H1 (cell line): ENCODE data around the gene ODC1. TPM values are rescaled to one million over a fixed set of nuclear protein-coding genes. Genes with fewer than 3 reads are reported as not detected.

ENCODE experiments used
- ASH2L ChIP-seq: fragments of 200-600, 300-600 bp; sonication (generic); IDR thresholded peaks from one replicate; pipeline ENCODE4 v1.7.1; 2017; ENCODE audit warnings: low read length
- BCL11A ChIP-seq, 2 experiments: IDR thresholded peaks; one replicate each; pipeline ENCODE4 v1.6.1; 2011; ENCODE audit warnings: low read depth in 2 of 2, low read length in 2 of 2, mild to moderate bottlenecking in 2 of 2
- CTBP2 ChIP-seq: IDR thresholded peaks from 2 replicates; pipeline ENCODE4 v1.7.0; 2011; ENCODE audit warnings: borderline replicate concordance, mild to moderate bottlenecking, moderate library complexity, mixed read lengths, low read length; ENCODE audit not compliant: insufficient read depth, insufficient read length
- MAX ChIP-seq: IDR thresholded peaks from 2 replicates; pipeline ENCODE4 v1.6.1; 2012; ENCODE audit warnings: inconsistent platforms
- SP4 ChIP-seq: IDR thresholded peaks from 2 replicates; pipeline ENCODE4 v1.6.1; 2012; ENCODE audit warnings: low read length, inconsistent platforms
- polyA plus RNA-seq, 7 experiments: library from polyadenylated mRNA; depleted of rRNA in 3 of 7; stranded (reverse) in 5 of 7; unstranded in 2 of 7; fragments of >200 nt in 5 of 7; fragments of 200-250 nt in 2 of 7; gene quantifications; 1 replicate in 5 of 7; 2 replicates in 1 of 7; 4 replicates in 1 of 7; pipeline versions ENCODE4 v1.2.1 to v1.2.3, GENCODE V29; 2011 to 2013; ENCODE audit warnings: missing spikeins in 2 of 7, mixed read lengths in 2 of 7
- total RNA-seq: library from RNA; stranded (reverse); fragmentation: NEBNext Ultra II Directional; extraction: Animal tissue kit (Norgen Biotek cat#: 25700); gene quantifications from 2 replicates; pipeline ENCODE4 v1.2.1, GENCODE V29; 2021

ODC1 gene
- total and polyA plus RNA-seq, 2 of the 8 experiments (the other 6 are each of a cell fraction or from before 2014, with no cell fraction given), result 57.2 to 76.7 TPM

GRCh38 chr2:10475811-10476660, 27.9 kb upstream of the ODC1 start (continued):
- no peak for TF ChIP-seq CTBP2
- no peak for TF ChIP-seq BCL11A (IDR thresholded peaks at IDR 0.05; ENCODE audit: low read depth in 2 of 2, low read length in 2 of 2)
- no peak for TF ChIP-seq MAX
- TF ChIP-seq SP4, result no peak
- no peak for TF ChIP-seq ASH2L
